GM12878 (cell line): ENCODE results near the gene ARAP2. TPM values are rescaled to one million over a fixed set of nuclear protein-coding genes. Genes with fewer than 3 reads are reported as not detected.
A peak's percentile ranks its signal among the peaks of the same experiment; 100 is the strongest.

ENCODE experiments used
- BMI1 ChIP-seq: fragments of 450-650 bp; IDR thresholded peaks from 2 replicates; pipeline ENCODE4 v1.6.1; 2016; ENCODE audit warnings: mild to moderate bottlenecking, moderate library complexity, borderline replicate concordance
- CREB1 ChIP-seq: IDR thresholded peaks from 2 replicates; pipeline ENCODE4 v1.6.1; 2012; ENCODE audit warnings: low read depth, mild to moderate bottlenecking, inconsistent platforms
- EGR1 ChIP-seq, 2 experiments: IDR thresholded peaks; 1 replicate in 1 of 2; 2 replicates in 1 of 2; pipeline ENCODE4 v1.6.1; 2011 to 2012; ENCODE audit warnings: low read depth in 2 of 2, low read length in 2 of 2, borderline replicate concordance in 1 of 2, mild to moderate bottlenecking in 1 of 2, moderate library complexity in 1 of 2
- KAT2A ChIP-seq: conservative IDR thresholded peaks from 2 replicates; pipeline ENCODE4 v1.6.1; 2011; ENCODE audit warnings: low read depth, low read length; ENCODE audit not compliant: control insufficient read depth
- KLF5 ChIP-seq: fragments of 450-650 bp; IDR thresholded peaks from 2 replicates; pipeline ENCODE4 v1.6.1; 2014; ENCODE audit warnings: mild to moderate bottlenecking; ENCODE audit not compliant: partially characterized antibody
- NFYA ChIP-seq: IDR thresholded peaks from 2 replicates; pipeline ENCODE4 v1.6.1; 2011; ENCODE audit warnings: low read depth, mild to moderate bottlenecking, low read length, improper control_type of control experiment, borderline replicate concordance
- POLR2A ChIP-seq: IDR thresholded peaks from 2 replicates; pipeline ENCODE4 v1.6.1; 2011; ENCODE audit warnings: low read depth, mild to moderate bottlenecking, low read length
- POU2F2 ChIP-seq: IDR thresholded peaks from 3 replicates; pipeline ENCODE4 v1.6.1; 2011; ENCODE audit warnings: low read depth, mild to moderate bottlenecking, low read length, borderline replicate concordance
- RAD21 ChIP-seq: IDR thresholded peaks from 2 replicates; pipeline ENCODE4 v1.6.1; 2011; ENCODE audit warnings: mild to moderate bottlenecking, low read depth, low read length, moderate library complexity; ENCODE audit not compliant: insufficient read depth
- SMC3 ChIP-seq: IDR thresholded peaks from 2 replicates; pipeline ENCODE4 v1.6.1; 2011; ENCODE audit warnings: low read length, improper control_type of control experiment, borderline replicate concordance
- SP1 ChIP-seq: IDR thresholded peaks from one replicate; pipeline ENCODE4 v1.6.1; 2011; ENCODE audit warnings: low read depth, low read length
- SPI1 ChIP-seq: IDR thresholded peaks from 2 replicates; pipeline ENCODE4 v1.6.1; 2011; ENCODE audit warnings: low read depth, mild to moderate bottlenecking, low read length, moderate library complexity, borderline replicate concordance; ENCODE audit not compliant: insufficient read depth
- SREBF2 ChIP-seq: IDR thresholded peaks from 2 replicates; pipeline ENCODE4 v1.6.1; 2012; ENCODE audit warnings: mild to moderate bottlenecking, low read length
- YBX1 ChIP-seq: fragments of 450-650 bp; IDR thresholded peaks from 2 replicates; pipeline ENCODE4 v1.6.1; 2016; ENCODE audit warnings: antibody characterized with exemption
- polyA plus RNA-seq, 11 experiments: library from polyadenylated mRNA; depleted of rRNA in 4 of 11; unstranded in 6 of 11; stranded (reverse) in 5 of 11; fragments of >200 nt; fragmentation: Nextera tagmentation in 4 of 11; fragmentation: Illumina TruSeq in 1 of 11; extraction: Ambion mirVana in 4 of 11; extraction: Trizol in 1 of 11; gene quantifications; 1 replicate in 1 of 11; 2 replicates in 10 of 11; pipeline versions ENCODE4 v1.2.1 to v1.2.3, GENCODE V29; 2011 to 2016; ENCODE audit warnings: inconsistent platforms in 2 of 11, missing spikeins in 2 of 11, low read depth in 1 of 11
- total RNA-seq, 4 experiments: library from RNA; depleted of rRNA in 3 of 4; stranded (reverse); fragments of >200 nt in 3 of 4; fragmentation: Illumina TruSeq in 1 of 4; extraction: Trizol in 1 of 4; gene quantifications; 2 replicates each; pipeline versions ENCODE4 v1.2.1 to v1.2.3, GENCODE V29; 2013 to 2021
- TF ChIP-seq, protein P1 (sequence below): fragments of 450-650 bp; IDR thresholded peaks from 2 replicates; pipeline ENCODE4 v1.6.1; 2018; ENCODE audit warnings: mild to moderate bottlenecking, low read depth, moderate library complexity; ENCODE audit not compliant: partially characterized antibody
- TF ChIP-seq, protein P2 (sequence below): fragments of 450-650 bp; IDR thresholded peaks from 2 replicates; pipeline ENCODE4 v1.6.1; 2016; ENCODE audit warnings: mild to moderate bottlenecking
- TF ChIP-seq, protein P3 (sequence below): fragments of 450-650 bp; IDR thresholded peaks from 2 replicates; pipeline ENCODE4 v1.6.1; 2016; ENCODE audit warnings: mild to moderate bottlenecking, moderate library complexity, borderline replicate concordance
- TF ChIP-seq, protein P4 (sequence below): fragments of 450-650 bp; IDR thresholded peaks from 2 replicates; pipeline ENCODE4 v1.6.1; 2017; ENCODE audit warnings: mild to moderate bottlenecking, moderate library complexity

ARAP2 gene
- total and polyA plus RNA-seq, 10 of the 15 experiments (the other 5 are each of a cell fraction or from before 2014, with no cell fraction given): 5.4 to 36.1 (median 12.2) TPM

DNA sequence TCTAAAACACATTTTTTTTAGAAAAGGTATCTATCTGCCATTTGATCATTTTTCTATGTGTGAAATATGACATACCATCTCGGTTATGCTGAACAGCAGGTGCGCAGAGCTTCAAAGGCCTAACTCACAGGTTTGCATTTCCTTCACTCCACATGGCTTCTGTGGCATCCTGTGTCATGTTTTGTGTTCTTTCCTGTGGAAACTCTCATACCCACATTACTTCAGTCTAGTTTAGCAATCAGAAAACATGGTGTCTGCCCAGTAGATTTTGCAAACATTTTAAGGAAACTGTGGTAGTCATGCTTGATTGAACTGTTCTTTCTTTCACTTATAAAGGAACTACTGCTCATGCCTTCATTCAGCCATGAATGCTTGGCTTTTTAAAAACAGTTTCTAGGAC, 11.3 kb upstream of the ARAP2 start (continued):
- TF ChIP-seq, protein P1, sequence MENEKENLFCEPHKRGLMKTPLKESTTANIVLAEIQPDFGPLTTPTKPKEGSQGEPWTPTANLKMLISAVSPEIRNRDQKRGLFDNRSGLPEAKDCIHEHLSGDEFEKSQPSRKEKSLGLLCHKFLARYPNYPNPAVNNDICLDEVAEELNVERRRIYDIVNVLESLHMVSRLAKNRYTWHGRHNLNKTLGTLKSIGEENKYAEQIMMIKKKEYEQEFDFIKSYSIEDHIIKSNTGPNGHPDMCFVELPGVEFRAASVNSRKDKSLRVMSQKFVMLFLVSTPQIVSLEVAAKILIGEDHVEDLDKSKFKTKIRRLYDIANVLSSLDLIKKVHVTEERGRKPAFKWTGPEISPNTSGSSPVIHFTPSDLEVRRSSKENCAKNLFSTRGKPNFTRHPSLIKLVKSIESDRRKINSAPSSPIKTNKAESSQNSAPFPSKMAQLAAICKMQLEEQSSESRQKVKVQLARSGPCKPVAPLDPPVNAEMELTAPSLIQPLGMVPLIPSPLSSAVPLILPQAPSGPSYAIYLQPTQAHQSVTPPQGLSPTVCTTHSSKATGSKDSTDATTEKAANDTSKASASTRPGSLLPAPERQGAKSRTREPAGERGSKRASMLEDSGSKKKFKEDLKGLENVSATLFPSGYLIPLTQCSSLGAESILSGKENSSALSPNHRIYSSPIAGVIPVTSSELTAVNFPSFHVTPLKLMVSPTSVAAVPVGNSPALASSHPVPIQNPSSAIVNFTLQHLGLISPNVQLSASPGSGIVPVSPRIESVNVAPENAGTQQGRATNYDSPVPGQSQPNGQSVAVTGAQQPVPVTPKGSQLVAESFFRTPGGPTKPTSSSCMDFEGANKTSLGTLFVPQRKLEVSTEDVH: no peak
- TF ChIP-seq KAT2A: no peak
- no peak for TF ChIP-seq NFYA
- TF ChIP-seq KLF5: no peak
- TF ChIP-seq SP1: no peak
- TF ChIP-seq BMI1: peak; percentile 24; the same call in 1 of the 2 replicates
- no peak for TF ChIP-seq SREBF2
- TF ChIP-seq SMC3: peak; percentile 19; the same call in 1 of the 2 replicates
- TF ChIP-seq YBX1: no peak
- 0 out of 2 replicates have a peak, but pooled peaks have one; percentile 16 for TF ChIP-seq RAD21
- TF ChIP-seq, protein P2, sequence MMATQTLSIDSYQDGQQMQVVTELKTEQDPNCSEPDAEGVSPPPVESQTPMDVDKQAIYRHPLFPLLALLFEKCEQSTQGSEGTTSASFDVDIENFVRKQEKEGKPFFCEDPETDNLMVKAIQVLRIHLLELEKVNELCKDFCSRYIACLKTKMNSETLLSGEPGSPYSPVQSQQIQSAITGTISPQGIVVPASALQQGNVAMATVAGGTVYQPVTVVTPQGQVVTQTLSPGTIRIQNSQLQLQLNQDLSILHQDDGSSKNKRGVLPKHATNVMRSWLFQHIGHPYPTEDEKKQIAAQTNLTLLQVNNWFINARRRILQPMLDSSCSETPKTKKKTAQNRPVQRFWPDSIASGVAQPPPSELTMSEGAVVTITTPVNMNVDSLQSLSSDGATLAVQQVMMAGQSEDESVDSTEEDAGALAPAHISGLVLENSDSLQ: no peak
- no peak for TF ChIP-seq POLR2A
- TF ChIP-seq CREB1: peak; percentile 32; the same call in 1 of the 2 replicates
- no peak for TF ChIP-seq SPI1
- no peak for TF ChIP-seq EGR1 (IDR thresholded peaks at IDR 0.05; ENCODE audit: borderline replicate concordance in 1 of 2, low read depth in 2 of 2, low read length in 2 of 2)
- TF ChIP-seq POU2F2: peak; percentile 52; the same call in 1 of the 3 replicates
- TF ChIP-seq, protein P3, sequence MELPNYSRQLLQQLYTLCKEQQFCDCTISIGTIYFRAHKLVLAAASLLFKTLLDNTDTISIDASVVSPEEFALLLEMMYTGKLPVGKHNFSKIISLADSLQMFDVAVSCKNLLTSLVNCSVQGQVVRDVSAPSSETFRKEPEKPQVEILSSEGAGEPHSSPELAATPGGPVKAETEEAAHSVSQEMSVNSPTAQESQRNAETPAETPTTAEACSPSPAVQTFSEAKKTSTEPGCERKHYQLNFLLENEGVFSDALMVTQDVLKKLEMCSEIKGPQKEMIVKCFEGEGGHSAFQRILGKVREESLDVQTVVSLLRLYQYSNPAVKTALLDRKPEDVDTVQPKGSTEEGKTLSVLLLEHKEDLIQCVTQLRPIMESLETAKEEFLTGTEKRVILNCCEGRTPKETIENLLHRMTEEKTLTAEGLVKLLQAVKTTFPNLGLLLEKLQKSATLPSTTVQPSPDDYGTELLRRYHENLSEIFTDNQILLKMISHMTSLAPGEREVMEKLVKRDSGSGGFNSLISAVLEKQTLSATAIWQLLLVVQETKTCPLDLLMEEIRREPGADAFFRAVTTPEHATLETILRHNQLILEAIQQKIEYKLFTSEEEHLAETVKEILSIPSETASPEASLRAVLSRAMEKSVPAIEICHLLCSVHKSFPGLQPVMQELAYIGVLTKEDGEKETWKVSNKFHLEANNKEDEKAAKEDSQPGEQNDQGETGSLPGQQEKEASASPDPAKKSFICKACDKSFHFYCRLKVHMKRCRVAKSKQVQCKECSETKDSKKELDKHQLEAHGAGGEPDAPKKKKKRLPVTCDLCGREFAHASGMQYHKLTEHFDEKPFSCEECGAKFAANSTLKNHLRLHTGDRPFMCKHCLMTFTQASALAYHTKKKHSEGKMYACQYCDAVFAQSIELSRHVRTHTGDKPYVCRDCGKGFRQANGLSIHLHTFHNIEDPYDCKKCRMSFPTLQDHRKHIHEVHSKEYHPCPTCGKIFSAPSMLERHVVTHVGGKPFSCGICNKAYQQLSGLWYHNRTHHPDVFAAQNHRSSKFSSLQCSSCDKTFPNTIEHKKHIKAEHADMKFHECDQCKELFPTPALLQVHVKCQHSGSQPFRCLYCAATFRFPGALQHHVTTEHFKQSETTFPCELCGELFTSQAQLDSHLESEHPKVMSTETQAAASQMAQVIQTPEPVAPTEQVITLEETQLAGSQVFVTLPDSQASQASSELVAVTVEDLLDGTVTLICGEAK: no peak
- TF ChIP-seq, protein P4, sequence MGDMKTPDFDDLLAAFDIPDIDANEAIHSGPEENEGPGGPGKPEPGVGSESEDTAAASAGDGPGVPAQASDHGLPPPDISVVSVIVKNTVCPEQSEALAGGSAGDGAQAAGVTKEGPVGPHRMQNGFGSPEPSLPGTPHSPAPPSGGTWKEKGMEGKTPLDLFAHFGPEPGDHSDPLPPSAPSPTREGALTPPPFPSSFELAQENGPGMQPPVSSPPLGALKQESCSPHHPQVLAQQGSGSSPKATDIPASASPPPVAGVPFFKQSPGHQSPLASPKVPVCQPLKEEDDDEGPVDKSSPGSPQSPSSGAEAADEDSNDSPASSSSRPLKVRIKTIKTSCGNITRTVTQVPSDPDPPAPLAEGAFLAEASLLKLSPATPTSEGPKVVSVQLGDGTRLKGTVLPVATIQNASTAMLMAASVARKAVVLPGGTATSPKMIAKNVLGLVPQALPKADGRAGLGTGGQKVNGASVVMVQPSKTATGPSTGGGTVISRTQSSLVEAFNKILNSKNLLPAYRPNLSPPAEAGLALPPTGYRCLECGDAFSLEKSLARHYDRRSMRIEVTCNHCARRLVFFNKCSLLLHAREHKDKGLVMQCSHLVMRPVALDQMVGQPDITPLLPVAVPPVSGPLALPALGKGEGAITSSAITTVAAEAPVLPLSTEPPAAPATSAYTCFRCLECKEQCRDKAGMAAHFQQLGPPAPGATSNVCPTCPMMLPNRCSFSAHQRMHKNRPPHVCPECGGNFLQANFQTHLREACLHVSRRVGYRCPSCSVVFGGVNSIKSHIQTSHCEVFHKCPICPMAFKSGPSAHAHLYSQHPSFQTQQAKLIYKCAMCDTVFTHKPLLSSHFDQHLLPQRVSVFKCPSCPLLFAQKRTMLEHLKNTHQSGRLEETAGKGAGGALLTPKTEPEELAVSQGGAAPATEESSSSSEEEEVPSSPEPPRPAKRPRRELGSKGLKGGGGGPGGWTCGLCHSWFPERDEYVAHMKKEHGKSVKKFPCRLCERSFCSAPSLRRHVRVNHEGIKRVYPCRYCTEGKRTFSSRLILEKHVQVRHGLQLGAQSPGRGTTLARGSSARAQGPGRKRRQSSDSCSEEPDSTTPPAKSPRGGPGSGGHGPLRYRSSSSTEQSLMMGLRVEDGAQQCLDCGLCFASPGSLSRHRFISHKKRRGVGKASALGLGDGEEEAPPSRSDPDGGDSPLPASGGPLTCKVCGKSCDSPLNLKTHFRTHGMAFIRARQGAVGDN: peak; percentile 40; the same call in 1 of the 2 replicates
